Activated naive CD8-positive, alpha-beta T cell treated with anti-CD3 and anti-CD28 coated beads for 36 hours (primary cell): ENCODE measurements around the gene BCO1. TPM values are rescaled to one million over a fixed set of nuclear protein-coding genes. Genes with fewer than 3 reads are reported as not detected.
"Not testable (repeated sequence)": the region's sequence is repeated elsewhere in the genome, so short reads cannot be mapped to it uniquely, and the experiment has no call there.

ENCODE experiments used
- DNase-seq: peaks from one replicate; pipeline ENCODE4 v3.0.0; 2021
- H3K27ac Mint-ChIP-seq: one replicate; pipeline ENCODE4 v1.8.0; 2022; ENCODE audit warnings: mild to moderate bottlenecking, moderate library complexity, mixed read lengths
- H3K27me3 Mint-ChIP-seq: one replicate; pipeline ENCODE4 v1.8.0; 2022; ENCODE audit warnings: mild to moderate bottlenecking, mixed read lengths
- H3K36me3 Mint-ChIP-seq: one replicate; pipeline ENCODE4 v1.8.0; 2021; ENCODE audit warnings: mild to moderate bottlenecking, mixed read lengths
- H3K4me1 Mint-ChIP-seq: one replicate; pipeline ENCODE4 v1.8.0; 2021; ENCODE audit warnings: mixed read lengths
- H3K4me3 Mint-ChIP-seq: one replicate; pipeline ENCODE4 v1.8.0; 2022; ENCODE audit warnings: mild to moderate bottlenecking, moderate library complexity, mixed read lengths
- H3K9me3 Mint-ChIP-seq: one replicate; pipeline ENCODE4 v1.8.0; 2022; ENCODE audit warnings: mixed read lengths
- total RNA-seq, 2 experiments: library from RNA; stranded (reverse); gene quantifications; one replicate each; pipeline ENCODE4 v1.2.3, GENCODE V29; 2021

Gene BCO1
- total RNA-seq, 2 experiments from 2014 or later, result not detected

DNA sequence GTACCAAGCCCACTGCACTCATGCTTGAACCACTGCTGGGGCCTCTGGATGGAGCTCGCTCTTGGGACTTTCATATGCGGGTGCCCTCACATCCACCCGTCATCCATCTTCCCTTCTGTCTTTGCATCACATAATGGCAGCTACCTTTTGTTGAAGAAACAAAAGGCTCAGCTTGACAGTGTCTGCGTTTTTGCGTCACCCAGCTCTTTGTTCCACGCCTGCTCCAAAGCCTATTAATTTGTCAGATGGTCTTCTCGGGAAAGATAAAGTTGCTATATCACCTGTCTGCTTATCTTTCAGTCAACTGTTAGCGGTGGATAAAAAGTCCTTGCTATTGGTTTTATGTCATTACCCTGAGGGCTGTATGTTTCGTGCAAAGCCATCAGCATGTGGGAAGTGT, 18.1 kb upstream of the BCO1 start:
- no peaks in the 10 kb centered on the region for H3K4me1 Mint-ChIP-seq
- no peaks in the 10 kb centered on the region for H3K36me3 Mint-ChIP-seq
- no peak for DNase-seq
- no peaks in the 10 kb centered on the region for H3K9me3 Mint-ChIP-seq
- H3K27ac Mint-ChIP-seq, result no peak overlapping the region
- H3K27me3 Mint-ChIP-seq, result peaks cover 6% of the 10 kb centered on the region
- H3K4me3 Mint-ChIP-seq, result no peak overlapping the region

DNA sequence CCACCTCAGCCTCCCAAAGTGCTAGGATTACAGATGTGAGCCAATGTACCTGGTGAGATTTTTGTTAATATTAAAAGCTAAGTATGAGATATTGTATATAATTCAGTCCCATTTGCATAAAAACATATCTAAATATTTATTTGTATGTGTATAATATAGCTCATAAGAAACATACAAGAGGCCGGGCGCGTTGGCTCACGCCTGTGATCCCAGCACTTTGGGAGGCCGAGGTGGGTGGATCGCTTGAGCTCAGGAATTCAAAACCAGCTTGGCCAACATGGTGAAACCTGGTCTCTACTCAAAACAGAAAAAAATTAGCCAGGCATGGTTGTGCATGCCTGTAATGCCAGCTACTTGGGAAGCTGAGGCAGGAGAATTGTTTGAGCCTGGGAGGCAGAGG, 16.8 kb upstream of the BCO1 start:
- Mint-ChIP-seq H3K4me3 (no peak overlapping the region), H3K9me3 (no peaks in the 10 kb centered on the region), H3K4me1 (no peaks in the 10 kb centered on the region), H3K36me3 (no peaks in the 10 kb centered on the region), H3K27me3 (peaks cover 6% of the 10 kb centered on the region), H3K27ac (no peak overlapping the region)
- DNase-seq, result no peak

DNA sequence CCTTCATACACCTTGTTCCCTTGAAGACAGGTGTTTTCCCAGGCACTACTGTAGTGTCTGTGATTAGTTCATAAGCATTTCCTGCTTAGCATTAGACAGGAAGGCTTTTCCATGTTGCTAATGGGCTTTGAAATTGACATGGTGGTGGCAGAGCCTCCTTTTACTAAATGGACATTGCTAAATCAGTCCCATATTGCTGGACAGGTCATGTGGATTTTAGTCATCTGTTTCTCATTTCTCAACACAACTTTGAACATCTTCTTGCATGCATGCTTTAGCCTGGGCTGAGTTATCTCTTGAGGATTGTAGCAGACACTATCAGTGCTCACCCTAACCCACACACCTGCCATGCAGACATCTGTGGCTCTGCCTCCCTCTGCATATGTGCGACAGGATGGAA, 13.7 kb upstream of the BCO1 start:
- Mint-ChIP-seq H3K4me3 (no peak overlapping the region), H3K9me3 (no peaks in the 10 kb centered on the region), H3K36me3 (no peaks in the 10 kb centered on the region), H3K27me3 (peaks cover 6% of the 10 kb centered on the region), H3K27ac (no peak overlapping the region), H3K4me1 (no peaks in the 10 kb centered on the region)
- no peak for DNase-seq

DNA sequence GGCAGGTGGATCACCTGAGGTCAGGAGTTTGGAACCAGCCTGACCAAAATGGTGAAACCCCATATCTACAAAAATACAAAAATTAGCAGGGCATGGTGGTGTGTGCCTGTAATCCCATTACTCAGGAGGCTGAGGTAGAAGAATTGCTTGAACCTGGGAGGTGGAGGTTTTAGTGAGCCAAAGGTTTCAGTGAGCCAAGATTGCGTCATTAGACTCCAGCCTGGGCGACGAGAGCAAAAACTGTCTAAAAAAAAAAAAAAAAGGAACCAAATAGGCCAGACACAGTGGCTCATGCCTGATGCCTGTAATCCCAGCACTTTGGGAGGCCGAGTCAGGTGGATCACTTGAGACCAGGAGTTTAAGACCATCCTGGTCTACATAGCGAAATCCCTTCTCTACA, 12.8 kb upstream of the BCO1 start:
- not testable (repeated sequence) for H3K9me3 Mint-ChIP-seq, H3K4me3 Mint-ChIP-seq, H3K27me3 Mint-ChIP-seq, H3K27ac Mint-ChIP-seq, DNase-seq, H3K36me3 Mint-ChIP-seq, H3K4me1 Mint-ChIP-seq

DNA sequence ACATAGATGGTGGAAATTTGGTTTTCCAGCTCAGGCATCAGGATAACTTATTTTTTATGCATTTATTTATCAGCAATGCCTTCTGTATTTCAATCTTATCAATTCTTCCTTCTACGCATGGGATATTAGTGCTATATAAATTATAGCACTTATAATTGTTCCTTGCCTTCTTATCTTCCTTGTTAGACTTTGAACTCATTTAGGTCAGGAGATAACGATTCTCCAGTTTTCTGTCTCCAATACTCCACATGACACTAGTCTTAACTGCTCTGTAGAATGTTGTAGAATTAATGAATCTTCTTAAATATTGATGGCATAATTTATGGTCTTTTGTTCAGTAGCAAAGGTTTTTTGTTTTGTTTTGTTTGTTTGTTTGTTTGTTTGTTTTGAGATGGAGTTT, 10.7 kb upstream of the BCO1 start:
- H3K36me3 Mint-ChIP-seq, result no peaks in the 10 kb centered on the region
- no peaks in the 10 kb centered on the region for H3K9me3 Mint-ChIP-seq
- no peak overlapping the region for H3K27ac Mint-ChIP-seq
- H3K4me3 Mint-ChIP-seq, result no peak overlapping the region
- no peak for DNase-seq
- H3K27me3 Mint-ChIP-seq, result peaks cover 6% of the 10 kb centered on the region
- no peaks in the 10 kb centered on the region for H3K4me1 Mint-ChIP-seq

DNA sequence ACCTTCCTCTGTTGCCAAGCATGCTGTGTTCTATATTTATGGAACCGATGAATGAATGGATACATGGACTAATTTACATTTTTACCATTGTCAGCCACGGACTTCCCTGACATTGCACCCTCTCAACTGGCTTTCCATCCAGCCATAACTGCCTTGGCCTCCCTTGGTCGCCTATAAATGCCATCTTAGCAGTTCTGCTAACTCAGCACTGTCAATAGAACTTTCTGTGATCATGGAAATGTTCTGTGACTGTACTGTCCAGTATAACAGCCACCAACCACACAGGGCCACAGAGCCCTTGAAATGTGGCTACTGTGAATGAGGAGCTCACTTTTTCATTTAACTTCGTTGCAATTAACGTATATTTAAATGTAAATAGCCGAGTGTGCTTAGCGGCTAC, 8.7 kb upstream of the BCO1 start:
- Mint-ChIP-seq H3K9me3 (no peaks in the 10 kb centered on the region), H3K27ac (no peak overlapping the region), H3K36me3 (no peaks in the 10 kb centered on the region), H3K27me3 (no peaks in the 10 kb centered on the region), H3K4me3 (no peak overlapping the region), H3K4me1 (no peaks in the 10 kb centered on the region)
- no peak for DNase-seq

DNA sequence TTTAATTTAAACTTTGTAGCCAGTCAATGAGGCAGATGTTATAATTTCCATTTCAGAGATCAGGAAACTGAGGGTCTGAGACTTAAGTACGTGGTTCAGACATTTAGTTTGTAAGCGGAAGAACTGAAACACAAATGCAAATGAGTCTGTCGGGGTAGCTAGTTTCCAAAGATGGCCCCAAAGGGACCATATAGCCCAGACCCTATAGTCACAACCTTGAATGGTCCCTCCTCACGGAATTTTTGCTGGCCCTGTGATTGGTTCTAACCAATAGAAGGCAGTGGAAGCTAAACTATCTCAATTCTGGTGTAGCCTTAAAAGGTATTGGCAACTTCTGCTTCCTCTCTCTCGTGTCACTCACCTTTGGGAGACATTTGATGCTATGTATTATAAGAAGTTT, 7.5 kb upstream of the BCO1 start:
- Mint-ChIP-seq H3K36me3 (no peaks in the 10 kb centered on the region), H3K27me3 (no peaks in the 10 kb centered on the region), H3K4me3 (no peak overlapping the region), H3K9me3 (no peaks in the 10 kb centered on the region), H3K27ac (no peak overlapping the region), H3K4me1 (no peaks in the 10 kb centered on the region)
- DNase-seq, result no peak

DNA sequence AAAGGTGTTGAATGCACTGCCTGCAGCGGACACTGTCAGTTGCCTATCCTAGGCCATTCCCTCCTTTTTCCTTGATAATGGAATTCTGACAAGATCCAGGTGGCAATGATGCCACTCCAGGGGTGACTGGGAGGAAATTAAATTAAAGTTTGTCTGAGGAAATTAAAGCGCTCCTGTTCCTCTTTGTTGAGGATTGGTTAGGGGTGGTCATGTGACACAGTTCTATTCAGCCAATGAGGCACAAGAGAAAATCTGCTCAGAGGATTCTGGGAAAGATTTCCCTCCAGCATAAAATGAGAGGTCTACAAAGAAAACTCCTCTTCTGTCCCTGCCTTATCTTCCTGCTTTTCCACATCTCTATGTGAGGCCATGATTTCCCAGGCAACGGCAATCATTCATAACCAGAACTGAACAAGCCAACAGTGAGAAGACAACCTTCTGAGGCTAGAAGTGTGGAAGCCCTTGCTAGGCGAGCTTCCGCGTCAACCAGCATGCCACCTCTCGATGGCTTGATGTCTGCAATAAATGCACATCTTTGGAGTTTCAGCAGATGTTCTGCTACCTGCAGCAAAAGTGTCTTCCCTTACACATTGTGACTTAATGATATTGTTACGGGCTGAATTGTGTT, 5.6 kb upstream of the BCO1 start:
- no peaks in the 10 kb centered on the region for H3K4me1 Mint-ChIP-seq

DNA sequence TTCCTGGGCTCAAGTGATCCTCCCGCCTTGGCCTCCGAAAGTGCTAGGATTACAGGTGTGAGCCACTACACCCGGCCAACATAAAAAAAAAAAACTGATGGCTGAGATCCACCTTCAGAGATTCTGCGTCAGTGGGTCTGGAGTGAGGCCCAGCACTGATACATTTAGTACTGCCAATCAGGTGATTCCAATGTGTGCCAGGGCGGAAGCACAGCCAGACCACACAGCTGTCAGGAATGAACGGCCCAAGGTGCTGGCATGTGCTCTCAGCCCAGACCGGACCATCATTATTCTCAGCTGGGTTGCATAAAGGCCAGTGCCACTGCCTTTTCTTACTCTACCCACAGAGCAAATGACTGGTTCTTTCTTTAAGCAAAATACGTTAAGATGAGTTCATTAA, 1.2 kb upstream of the BCO1 start:
- no peak overlapping the region for H3K27ac Mint-ChIP-seq
- no peaks in the 10 kb centered on the region for H3K9me3 Mint-ChIP-seq
- H3K27me3 Mint-ChIP-seq, result no peaks in the 10 kb centered on the region
- H3K4me3 Mint-ChIP-seq, result no peak overlapping the region
- DNase-seq, result no peak
- peaks cover 6% of the 10 kb centered on the region for H3K4me1 Mint-ChIP-seq
- H3K36me3 Mint-ChIP-seq, result no peaks in the 10 kb centered on the region

More for the DNA sequence above, 5.6 kb upstream of the BCO1 start:
- no peak overlapping the region for H3K27ac Mint-ChIP-seq
- no peak for DNase-seq
- no peak overlapping the region for H3K4me3 Mint-ChIP-seq
- H3K9me3 Mint-ChIP-seq, result no peaks in the 10 kb centered on the region
- no peaks in the 10 kb centered on the region for H3K27me3 Mint-ChIP-seq
- H3K36me3 Mint-ChIP-seq, result no peaks in the 10 kb centered on the region

DNA sequence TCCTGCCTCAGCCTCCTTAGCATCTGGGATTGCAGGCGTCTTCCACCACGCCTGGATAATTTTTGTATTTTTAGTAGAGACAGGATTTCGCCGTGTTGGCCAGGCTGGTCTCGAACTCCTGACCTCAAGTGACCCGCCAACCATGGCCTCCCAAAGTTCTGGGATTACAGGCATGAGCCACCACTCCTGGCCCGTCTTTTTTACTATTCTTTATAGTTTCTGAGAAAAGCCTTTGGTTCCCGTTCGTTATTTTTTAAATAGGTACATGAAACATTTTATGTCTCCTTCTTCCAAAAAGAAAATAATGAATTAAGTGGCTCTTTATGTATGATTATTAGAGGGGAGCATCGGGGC, 570 bp upstream of the BCO1 start:
- no peaks in the 10 kb centered on the region for H3K27me3 Mint-ChIP-seq
- H3K36me3 Mint-ChIP-seq, result no peaks in the 10 kb centered on the region
- no peak overlapping the region for H3K4me3 Mint-ChIP-seq
- no peaks in the 10 kb centered on the region for H3K9me3 Mint-ChIP-seq
- no peak for DNase-seq
- no peak overlapping the region for H3K27ac Mint-ChIP-seq
- H3K4me1 Mint-ChIP-seq, result peaks cover 6% of the 10 kb centered on the region

DNA sequence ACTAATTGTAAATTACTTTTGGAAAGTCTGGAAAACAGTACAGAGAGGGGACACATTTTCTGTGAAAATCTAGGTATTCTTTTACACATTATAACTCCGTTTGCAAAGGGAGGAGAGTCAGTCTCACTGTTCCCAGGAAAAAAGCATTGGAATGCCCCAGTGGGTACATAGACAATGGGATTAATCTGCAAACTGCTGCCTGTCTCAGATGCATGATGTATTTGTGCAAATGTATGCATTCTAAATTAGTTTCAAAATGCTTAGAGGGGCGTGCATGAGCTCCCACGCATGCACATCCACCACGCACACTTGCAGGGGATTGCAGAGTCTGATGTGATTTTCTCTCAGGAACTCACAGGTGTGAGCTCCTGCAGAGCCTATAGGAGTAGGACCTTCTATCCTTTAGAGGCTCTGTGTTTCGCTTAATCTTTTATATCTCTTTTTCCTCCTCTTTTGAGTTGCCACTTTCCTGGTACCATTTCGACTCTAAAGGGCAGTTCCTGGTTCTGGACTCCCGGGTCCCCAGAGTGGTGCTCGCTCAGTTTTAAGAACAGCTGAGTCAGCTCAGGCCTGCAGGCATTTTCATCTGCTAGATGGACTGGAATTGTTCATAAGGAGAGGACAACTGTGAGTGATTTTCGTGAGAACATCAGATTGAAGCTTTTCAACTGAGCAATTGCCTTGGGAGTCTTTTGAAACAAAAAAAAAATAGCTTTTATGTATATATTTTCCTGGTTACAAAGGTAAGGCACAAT, 1.1 kb downstream of the BCO1 start:
- Mint-ChIP-seq H3K4me3 (no peak overlapping the region), H3K9me3 (no peaks in the 10 kb centered on the region), H3K27me3 (no peaks in the 10 kb centered on the region), H3K4me1 (peaks cover 6% of the 10 kb centered on the region), H3K36me3 (no peaks in the 10 kb centered on the region), H3K27ac (no peak overlapping the region)
- DNase-seq, result no peak

DNA sequence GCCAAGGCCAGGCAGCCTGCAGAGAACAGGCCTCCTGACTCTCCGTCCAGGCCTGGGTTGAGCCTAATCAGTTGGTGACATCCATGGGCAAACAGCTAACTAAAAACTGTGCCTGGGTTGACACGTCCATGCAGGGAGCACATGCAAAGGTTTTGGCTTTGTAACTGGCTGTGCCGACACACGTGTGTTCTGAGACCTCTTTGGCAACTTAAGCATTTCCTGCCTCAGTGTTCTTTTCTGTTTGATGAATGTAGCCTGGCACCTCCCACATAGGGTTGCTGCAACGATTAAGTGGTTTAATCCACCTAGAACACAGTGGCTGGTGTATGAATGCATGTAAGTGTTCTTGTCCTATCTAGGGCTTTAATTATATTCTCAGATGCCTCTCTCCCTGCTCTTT, 3.2 kb downstream of the BCO1 start:
- no peak overlapping the region for H3K4me3 Mint-ChIP-seq
- no peak overlapping the region for H3K27ac Mint-ChIP-seq
- H3K27me3 Mint-ChIP-seq, result peaks cover 9% of the 10 kb centered on the region

DNA sequence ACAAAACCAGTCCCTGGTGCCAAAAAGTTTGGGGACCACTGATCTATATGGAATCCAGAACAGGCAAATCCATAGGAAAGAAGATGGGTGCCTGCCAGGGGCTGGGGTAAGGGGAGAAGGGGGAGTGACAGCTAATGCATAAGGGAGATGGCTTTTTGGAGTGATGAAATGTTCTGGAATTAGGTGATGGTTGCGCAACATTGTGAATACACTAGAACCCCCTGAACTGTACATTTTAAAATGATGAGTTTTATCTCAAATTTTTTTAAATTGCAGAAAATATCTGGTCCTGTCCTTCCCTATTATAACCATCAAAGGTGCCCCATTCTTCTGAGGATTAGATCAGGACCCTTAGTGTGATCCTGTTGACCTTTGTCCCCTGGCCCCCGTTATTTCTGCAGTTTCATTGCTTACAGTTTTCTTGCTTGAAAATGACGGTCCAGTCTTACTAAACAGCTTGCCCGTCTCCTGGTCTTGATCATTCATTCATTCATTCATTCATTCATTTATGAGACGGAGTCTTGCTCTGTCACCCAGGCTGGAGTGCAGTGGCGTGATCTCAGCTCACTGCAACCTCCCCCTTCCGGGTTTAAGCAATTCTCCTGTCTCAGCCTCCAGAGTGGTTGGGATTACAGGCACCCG, 4.6 kb downstream of the BCO1 start:
- Mint-ChIP-seq H3K4me1 (peaks cover 6% of the 10 kb centered on the region), H3K27me3 (peaks cover 9% of the 10 kb centered on the region), H3K27ac (no peak overlapping the region), H3K36me3 (no peaks in the 10 kb centered on the region), H3K4me3 (no peak overlapping the region), H3K9me3 (no peaks in the 10 kb centered on the region)
- no peak for DNase-seq

More for the DNA sequence above, 3.2 kb downstream of the BCO1 start:
- Mint-ChIP-seq H3K36me3 (no peaks in the 10 kb centered on the region), H3K4me1 (peaks cover 6% of the 10 kb centered on the region), H3K9me3 (no peaks in the 10 kb centered on the region)
- no peak for DNase-seq

DNA sequence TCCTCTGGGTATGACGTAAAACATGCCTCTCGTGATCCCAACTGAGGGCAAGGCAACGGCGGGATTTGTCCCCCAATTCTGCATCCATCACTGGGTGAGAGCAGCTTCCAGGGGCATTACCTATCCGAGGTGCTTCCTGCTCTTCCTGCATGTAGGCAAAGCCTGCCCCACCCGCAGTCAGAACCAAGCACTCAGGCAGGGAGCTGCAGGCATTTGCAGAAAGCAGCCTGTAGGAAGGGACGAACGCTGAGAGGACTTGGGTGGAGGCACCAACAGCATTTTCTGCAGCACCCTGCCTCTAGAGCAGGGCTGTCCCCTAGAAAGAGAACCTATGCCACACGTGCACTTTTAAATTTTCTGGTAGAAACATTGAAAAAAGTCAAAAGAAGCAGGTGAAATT, 5.5 kb downstream of the BCO1 start:
- H3K4me1 Mint-ChIP-seq, result no peaks in the 10 kb centered on the region
- H3K4me3 Mint-ChIP-seq, result no peak overlapping the region
- H3K27me3 Mint-ChIP-seq, result peaks cover 9% of the 10 kb centered on the region
- no peaks in the 10 kb centered on the region for H3K9me3 Mint-ChIP-seq
- DNase-seq, result no peak
- H3K27ac Mint-ChIP-seq, result no peak overlapping the region
- no peaks in the 10 kb centered on the region for H3K36me3 Mint-ChIP-seq

DNA sequence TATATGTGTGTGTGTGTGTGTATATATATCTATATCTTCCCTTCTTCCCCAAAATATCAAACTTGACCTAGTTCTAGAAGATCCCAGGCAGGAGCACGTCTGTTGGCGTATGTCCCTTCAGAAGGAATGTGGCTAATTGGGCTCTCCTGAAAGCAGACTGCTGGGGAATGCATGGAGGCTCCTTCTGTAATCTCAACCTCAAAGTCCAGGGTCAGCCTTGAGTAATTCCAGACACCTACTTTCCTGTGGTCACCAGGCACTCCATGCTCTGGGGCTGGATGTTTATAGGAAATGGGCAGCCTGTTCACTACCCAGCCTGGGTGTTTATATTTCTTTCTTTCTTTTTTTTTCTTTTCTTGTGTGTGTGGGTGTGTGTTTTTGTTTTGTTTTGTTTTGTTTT, 13.4 kb downstream of the BCO1 start:
- no peaks in the 10 kb centered on the region for H3K36me3 Mint-ChIP-seq
- H3K4me1 Mint-ChIP-seq, result no peaks in the 10 kb centered on the region
- no peaks in the 10 kb centered on the region for H3K9me3 Mint-ChIP-seq
- DNase-seq, result no peak
- H3K27ac Mint-ChIP-seq, result no peak overlapping the region
- H3K4me3 Mint-ChIP-seq, result no peak overlapping the region
- H3K27me3 Mint-ChIP-seq, result no peaks in the 10 kb centered on the region

DNA sequence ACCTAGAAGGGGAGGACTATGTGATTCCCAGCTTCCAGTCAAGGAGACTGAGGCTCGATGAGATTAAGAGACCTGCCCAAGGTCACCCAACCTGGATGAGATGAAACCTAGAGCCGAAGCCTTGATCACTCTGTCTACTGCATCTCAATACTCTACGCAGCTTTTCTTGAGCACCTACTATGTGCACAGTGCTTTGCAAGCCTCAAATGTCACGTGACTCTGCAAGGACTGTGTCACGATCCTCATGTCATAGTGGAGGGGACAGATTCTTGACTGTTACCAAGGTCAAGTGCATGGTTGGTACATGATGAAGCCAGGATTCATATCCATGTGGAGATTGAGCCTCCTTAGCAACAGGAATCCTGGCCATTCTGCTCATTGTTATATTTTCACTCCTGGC, 14.7 kb downstream of the BCO1 start:
- no peak overlapping the region for H3K27ac Mint-ChIP-seq
- H3K36me3 Mint-ChIP-seq, result no peaks in the 10 kb centered on the region
- H3K4me1 Mint-ChIP-seq, result no peaks in the 10 kb centered on the region
- H3K27me3 Mint-ChIP-seq, result no peaks in the 10 kb centered on the region
- no peak overlapping the region for H3K4me3 Mint-ChIP-seq
- no peak for DNase-seq
- no peaks in the 10 kb centered on the region for H3K9me3 Mint-ChIP-seq
